ENCODE measurements around the gene CFL2. TPM values are rescaled to one million over a fixed set of nuclear protein-coding genes. Genes with fewer than 3 reads are reported as not detected.
"Not testable (repeated sequence)": the region's sequence is repeated elsewhere in the genome, so short reads cannot be mapped to it uniquely, and the experiment has no call there.

Gene CFL2
- total RNA-seq, 1 donor from 2014 or later: 110 TPM

GRCh38 chr14:34742270-34743115 is 28.1 kb upstream of the CFL2 start:
- Mint-ChIP-seq H3K27me3 (ENCODE audit: low read depth, unreplicated experiment) (no peaks in the 10 kb centered on the region), H3K36me3 (ENCODE audit: low read depth, unreplicated experiment) (no peaks in the 10 kb centered on the region), H3K4me3 (ENCODE audit: unreplicated experiment) (no peak overlapping the region), H3K27ac (ENCODE audit: unreplicated experiment) (peak overlapping the region; percentile 30), H3K4me1 (ENCODE audit: low read depth, unreplicated experiment) (peaks cover 16% of the 10 kb centered on the region), H3K9me3 (ENCODE audit: unreplicated experiment) (peaks cover 2% of the 10 kb centered on the region)
- Histone ChIP-seq H3K4me3 (ENCODE audit: insufficient read depth, low read depth, low read length) (no peak overlapping the region), H3K9me3 (ENCODE audit: insufficient read depth, low read depth, low read length) (no peaks in the 10 kb centered on the region), H3K4me1 (ENCODE audit: insufficient read depth, low read length) (no peaks in the 10 kb centered on the region), H3K27ac (ENCODE audit: low read depth, low read length) (no peak overlapping the region), H3K4me2 (ENCODE audit: low read length) (no peak overlapping the region), H3K79me2 (ENCODE audit: insufficient read depth, low read length) (no peaks in the 10 kb centered on the region), H3K27me3 (ENCODE audit: insufficient read depth, low read length) (no peaks in the 10 kb centered on the region), H3K9ac (ENCODE audit: low read length) (no peak overlapping the region), H2AFZ (ENCODE audit: low read depth, low read length) (no peak overlapping the region), H4K20me1 (ENCODE audit: insufficient read depth, low read length) (no peaks in the 10 kb centered on the region), H3K36me3 (ENCODE audit: insufficient read depth, low read length) (no peaks in the 10 kb centered on the region)
- FAIRE-seq: no peak
- TF ChIP-seq EZH2 (IDR thresholded peaks at IDR 0.05; ENCODE audit: insufficient read depth, low read length): no peak
- DNase-seq (ENCODE audit: low read depth): no peak

GRCh38 chr14:34741840-34742239 is 27.4 kb upstream of the CFL2 start:
- Histone ChIP-seq H3K36me3 (ENCODE audit: insufficient read depth, low read length) (no peaks in the 10 kb centered on the region), H3K79me2 (ENCODE audit: insufficient read depth, low read length) (no peaks in the 10 kb centered on the region), H3K9ac (ENCODE audit: low read length) (no peak overlapping the region), H3K9me3 (ENCODE audit: insufficient read depth, low read depth, low read length) (no peaks in the 10 kb centered on the region), H3K4me1 (ENCODE audit: insufficient read depth, low read length) (no peaks in the 10 kb centered on the region), H3K4me2 (ENCODE audit: low read length) (no peak overlapping the region), H4K20me1 (ENCODE audit: insufficient read depth, low read length) (no peaks in the 10 kb centered on the region), H3K4me3 (ENCODE audit: insufficient read depth, low read depth, low read length) (no peak overlapping the region), H3K27me3 (ENCODE audit: insufficient read depth, low read length) (no peaks in the 10 kb centered on the region), H2AFZ (ENCODE audit: low read depth, low read length) (no peak overlapping the region), H3K27ac (ENCODE audit: low read depth, low read length) (no peak overlapping the region)
- TF ChIP-seq CTCF (IDR thresholded peaks at IDR 0.05; ENCODE audit: insufficient read depth, low read depth, low read length) (no peak), EZH2 (IDR thresholded peaks at IDR 0.05; ENCODE audit: insufficient read depth, low read length) (no peak)
- Mint-ChIP-seq H3K4me1 (ENCODE audit: low read depth, unreplicated experiment) (peaks cover 16% of the 10 kb centered on the region), H3K36me3 (ENCODE audit: low read depth, unreplicated experiment) (no peaks in the 10 kb centered on the region), H3K4me3 (ENCODE audit: unreplicated experiment) (no peak overlapping the region), H3K27ac (ENCODE audit: unreplicated experiment) (peak overlapping the region; percentile 14), H3K9me3 (ENCODE audit: unreplicated experiment) (peaks cover 2% of the 10 kb centered on the region), H3K27me3 (ENCODE audit: low read depth, unreplicated experiment) (no peaks in the 10 kb centered on the region)
- FAIRE-seq (no peak), DNase-seq (ENCODE audit: low read depth) (no peak)

GRCh38 chr14:34740139-34740538 is 25.7 kb upstream of the CFL2 start:
- H3K27me3 Mint-ChIP-seq (ENCODE audit: low read depth, unreplicated experiment): not testable (repeated sequence)
- DNase-seq (ENCODE audit: low read depth): peak; percentile 53

GRCh38 chr14:34737079-34737478 is 22.7 kb upstream of the CFL2 start:
- H3K4me3 Mint-ChIP-seq (ENCODE audit: unreplicated experiment); H3K9me3 Mint-ChIP-seq (ENCODE audit: unreplicated experiment); H3K79me2 ChIP-seq (ENCODE audit: insufficient read depth, low read length); H3K27ac Mint-ChIP-seq (ENCODE audit: unreplicated experiment); H3K4me2 ChIP-seq (ENCODE audit: low read length); H3K4me3 ChIP-seq (ENCODE audit: insufficient read depth, low read depth, low read length); DNase-seq (ENCODE audit: low read depth); H3K9me3 ChIP-seq (ENCODE audit: insufficient read depth, low read depth, low read length); H3K27me3 ChIP-seq (ENCODE audit: insufficient read depth, low read length); H3K36me3 ChIP-seq (ENCODE audit: insufficient read depth, low read length); H3K27me3 Mint-ChIP-seq (ENCODE audit: low read depth, unreplicated experiment); H3K9ac ChIP-seq (ENCODE audit: low read length); H4K20me1 ChIP-seq (ENCODE audit: insufficient read depth, low read length); H3K27ac ChIP-seq (ENCODE audit: low read depth, low read length); H3K36me3 Mint-ChIP-seq (ENCODE audit: low read depth, unreplicated experiment); H3K4me1 ChIP-seq (ENCODE audit: insufficient read depth, low read length); H2AFZ ChIP-seq (ENCODE audit: low read depth, low read length); FAIRE-seq: not testable (repeated sequence)
- H3K4me1 Mint-ChIP-seq (ENCODE audit: low read depth, unreplicated experiment): peaks cover 15% of the 10 kb centered on the region

More at GRCh38 chr14:34740139-34740538, 25.7 kb upstream of the CFL2 start:
- not testable (repeated sequence) for H3K4me2 ChIP-seq (ENCODE audit: low read length); H3K79me2 ChIP-seq (ENCODE audit: insufficient read depth, low read length); H3K9ac ChIP-seq (ENCODE audit: low read length); H3K9me3 Mint-ChIP-seq (ENCODE audit: unreplicated experiment); H2AFZ ChIP-seq (ENCODE audit: low read depth, low read length); H3K9me3 ChIP-seq (ENCODE audit: insufficient read depth, low read depth, low read length); H3K36me3 Mint-ChIP-seq (ENCODE audit: low read depth, unreplicated experiment); H4K20me1 ChIP-seq (ENCODE audit: insufficient read depth, low read length); H3K4me1 ChIP-seq (ENCODE audit: insufficient read depth, low read length); H3K27ac ChIP-seq (ENCODE audit: low read depth, low read length); H3K27me3 ChIP-seq (ENCODE audit: insufficient read depth, low read length); H3K36me3 ChIP-seq (ENCODE audit: insufficient read depth, low read length); H3K4me3 ChIP-seq (ENCODE audit: insufficient read depth, low read depth, low read length); FAIRE-seq
- Mint-ChIP-seq H3K4me1 (ENCODE audit: low read depth, unreplicated experiment) (peaks cover 13% of the 10 kb centered on the region), H3K27ac (ENCODE audit: unreplicated experiment) (peak overlapping the region; percentile 49), H3K4me3 (ENCODE audit: unreplicated experiment) (peak overlapping the region; percentile 1)

Data from astrocyte (in vitro differentiated cells and primary cell).